Neuronal stem cell (in vitro differentiated cells): ENCODE data around the gene HOXD9.
A peak's percentile ranks its signal among the peaks of the same experiment; 100 is the strongest.

ENCODE experiments used
- DNase-seq: peaks from one replicate; pipeline ENCODE4 v3.0.0-alpha.2; 2013; ENCODE audit warnings: low spot score
- H2AFZ ChIP-seq: one replicate; pipeline ENCODE4 v1.6.1; 2013; ENCODE audit warnings: mild to moderate bottlenecking, low read length, inconsistent platforms
- H2AK5ac ChIP-seq: 2 replicates; pipeline ENCODE4 v1.6.1; 2013; ENCODE audit warnings: low read depth, mild to moderate bottlenecking, inconsistent platforms, low read length, moderate library complexity, mixed read lengths
- H2BK120ac ChIP-seq: 2 replicates; pipeline ENCODE4 v1.6.1; 2013; ENCODE audit warnings: low read depth, mild to moderate bottlenecking, inconsistent platforms, low read length, moderate library complexity, mixed read lengths
- H2BK12ac ChIP-seq: one replicate; pipeline ENCODE4 v1.6.1; 2013; ENCODE audit warnings: low read length, inconsistent platforms
- H2BK15ac ChIP-seq: 2 replicates; pipeline ENCODE4 v1.6.1; 2013; ENCODE audit warnings: mild to moderate bottlenecking, low read length, inconsistent platforms, mixed read lengths
- H2BK5ac ChIP-seq: one replicate; pipeline ENCODE4 v1.6.1; 2013; ENCODE audit warnings: inconsistent platforms, mild to moderate bottlenecking, low read length, moderate library complexity
- H3K14ac ChIP-seq: one replicate; pipeline ENCODE4 v1.6.1; 2013; ENCODE audit warnings: low read length, inconsistent platforms
- H3K18ac ChIP-seq: 2 replicates; pipeline ENCODE4 v1.6.1; 2013; ENCODE audit warnings: low read length, inconsistent platforms
- H3K23ac ChIP-seq: 2 replicates; pipeline ENCODE4 v1.6.1; 2013; ENCODE audit warnings: low read depth, mild to moderate bottlenecking, mixed read lengths, low read length, inconsistent platforms; ENCODE audit not compliant: poor library complexity
- H3K27ac ChIP-seq: replicated peaks from 3 replicates; pipeline ENCODE4 v1.5.1; 2013; ENCODE audit warnings: low read length, inconsistent platforms
- H3K27me3 ChIP-seq, 3 experiments: 2 replicates each; pipeline ENCODE4 v1.6.1; 2013; ENCODE audit warnings: low read length in 3 of 3, mild to moderate bottlenecking in 2 of 3, inconsistent platforms in 1 of 3, low read depth in 1 of 3, mixed read lengths in 1 of 3, moderate library complexity in 1 of 3; ENCODE audit not compliant: control insufficient read depth in 3 of 3, insufficient read depth in 3 of 3
- H3K36me3 ChIP-seq, 2 donors: replicated peaks in 1 of 2; 2 replicates each; pipeline ENCODE4 v1.6.1; 2013; ENCODE audit warnings: low read length in 2 of 2; ENCODE audit not compliant: control insufficient read depth in 2 of 2, insufficient read depth in 2 of 2
- H3K4ac ChIP-seq: 2 replicates; pipeline ENCODE4 v1.6.1; 2013; ENCODE audit warnings: inconsistent platforms, mild to moderate bottlenecking, low read length, moderate library complexity
- H3K4me1 ChIP-seq, 2 donors: 1 replicate in 1 of 2; 2 replicates in 1 of 2; pipeline ENCODE4 v1.6.1; 2013; ENCODE audit warnings: low read length in 2 of 2, low read depth in 1 of 2; ENCODE audit not compliant: control insufficient read depth in 2 of 2, insufficient read depth in 1 of 2
- H3K4me2 ChIP-seq: one replicate; pipeline ENCODE4 v1.6.1; 2013; ENCODE audit warnings: mild to moderate bottlenecking, low read length, inconsistent platforms; ENCODE audit not compliant: insufficient read depth, poor library complexity, severe bottlenecking
- H3K4me3 ChIP-seq, 2 donors: 2 replicates each; pipeline ENCODE4 v1.5.1; 2013; ENCODE audit warnings: low read length in 2 of 2, mild to moderate bottlenecking in 2 of 2, inconsistent platforms in 1 of 2, moderate library complexity in 1 of 2
- H3K79me1 ChIP-seq: one replicate; pipeline ENCODE4 v1.6.1; 2013; ENCODE audit warnings: low read depth, mild to moderate bottlenecking, inconsistent platforms, low read length, moderate library complexity
- H3K9ac ChIP-seq: one replicate; pipeline ENCODE4 v1.6.1; 2013; ENCODE audit warnings: mild to moderate bottlenecking, low read depth, low read length, inconsistent platforms; ENCODE audit not compliant: poor library complexity
- H3K9me3 ChIP-seq, 2 donors: replicated peaks in 1 of 2; 2 replicates each; pipeline versions ENCODE3 to v1.6.1; 2013; ENCODE audit warnings: low read length in 2 of 2, mild to moderate bottlenecking in 2 of 2, inconsistent platforms in 1 of 2, low read depth in 1 of 2, mixed read lengths in 1 of 2, moderate library complexity in 1 of 2; ENCODE audit not compliant: control insufficient read depth in 2 of 2, insufficient read depth in 1 of 2
- H4K8ac ChIP-seq: one replicate; pipeline ENCODE4 v1.6.1; 2013; ENCODE audit warnings: low read depth, mild to moderate bottlenecking, inconsistent platforms, low read length, moderate library complexity
- H4K91ac ChIP-seq: one replicate; pipeline ENCODE4 v1.6.1; 2013; ENCODE audit warnings: low read length, low read depth, mild to moderate bottlenecking, inconsistent platforms; ENCODE audit not compliant: poor library complexity
- WGBS, 2 donors: extraction: QIAGEN DNeasy Blood & Tissue Kit; methylation state at CpG; one replicate each; pipeline ENCODE4 v1.1.7; 2013; ENCODE audit warnings: missing lambda C conversion rate in 2 of 2, mixed read lengths in 1 of 2; ENCODE audit not compliant: insufficient read length in 2 of 2, insufficient replicate concordance in 1 of 2; ENCODE audit errors: extremely low coverage in 2 of 2; 5-methylcytosine and 5-hydroxymethylcytosine counted together

Gene HOXD9

DNA sequence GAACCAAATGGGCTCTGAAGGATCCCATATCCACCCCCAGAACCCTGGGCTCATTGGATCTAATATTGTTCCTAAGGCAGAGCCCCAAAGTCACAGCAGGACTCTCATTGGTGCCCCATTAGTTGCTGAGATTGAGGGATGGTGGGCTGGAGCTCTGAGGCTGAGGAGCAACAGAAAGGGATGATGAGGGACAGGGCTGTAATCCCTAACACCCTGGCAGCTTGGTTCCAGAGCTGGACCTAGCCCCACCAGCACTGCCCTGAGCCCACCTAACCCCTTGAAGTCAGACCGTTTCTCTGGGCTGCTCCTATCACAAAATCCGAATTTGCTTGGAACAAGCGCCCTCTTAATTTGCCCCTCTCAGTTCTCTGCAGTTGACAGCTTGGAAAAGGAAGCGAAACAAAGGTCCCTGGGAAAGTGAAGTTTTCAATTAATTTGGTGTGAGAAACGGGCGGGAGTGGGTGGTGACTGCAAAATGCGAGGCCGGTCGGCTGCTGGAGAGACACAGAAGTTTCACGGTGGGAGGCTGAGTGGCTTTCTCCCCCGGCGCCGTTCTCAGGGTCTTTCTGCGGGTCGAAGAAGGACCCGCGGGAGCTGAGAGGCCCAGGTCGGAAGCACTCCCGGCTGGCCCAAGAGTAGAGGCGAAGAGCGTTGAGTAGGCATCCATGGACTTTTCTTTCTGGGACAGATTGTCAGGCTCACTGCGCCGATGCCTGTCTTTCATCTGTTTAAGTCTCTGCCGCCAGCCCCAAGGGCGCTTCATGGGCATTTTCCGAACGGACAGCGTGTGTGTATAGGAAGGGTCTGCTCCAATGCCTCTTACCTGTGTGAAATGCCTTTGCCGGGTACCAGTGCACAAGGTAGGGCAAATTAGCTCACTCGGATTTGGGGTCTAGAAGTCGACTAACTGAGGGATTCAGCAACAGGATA is 30.9 kb upstream of the HOXD9 start:
- H3K27me3 ChIP-seq: peaks cover 48 to 97% (median 91%) of the 10 kb centered on the region in 3 experiments
- H3K4ac ChIP-seq: no peak overlapping the region
- no peak overlapping the region for H2BK120ac ChIP-seq
- peaks cover 0 to 4% of the 10 kb centered on the region in 2 donors for H3K9me3 ChIP-seq
- no peak overlapping the region for H3K27ac ChIP-seq
- no peak overlapping the region for H3K4me3 ChIP-seq
- no peak overlapping the region for H3K4me2 ChIP-seq
- no peak for DNase-seq
- H3K79me1 ChIP-seq: no peaks in the 10 kb centered on the region
- no peak overlapping the region for H2BK15ac ChIP-seq
- no peak overlapping the region for H2BK12ac ChIP-seq
- H3K18ac ChIP-seq: no peak overlapping the region
- peaks cover 2 to 5% of the 10 kb centered on the region in 2 donors for H3K4me1 ChIP-seq
- no peak overlapping the region for H3K9ac ChIP-seq
- no peak overlapping the region for H2AK5ac ChIP-seq
- H3K23ac ChIP-seq: peak overlapping the region; percentile 4
- no peaks in the 10 kb centered on the region for H3K36me3 ChIP-seq
- H3K14ac ChIP-seq: no peak overlapping the region
- no peak overlapping the region for H4K91ac ChIP-seq
- H2BK5ac ChIP-seq: no peak overlapping the region
- peak overlapping the region; percentile 13 for H2AFZ ChIP-seq
- WGBS, 2 donors: no CpG with 5 or more reads among the region's 31 CpGs
- H4K8ac ChIP-seq: no peak overlapping the region

DNA sequence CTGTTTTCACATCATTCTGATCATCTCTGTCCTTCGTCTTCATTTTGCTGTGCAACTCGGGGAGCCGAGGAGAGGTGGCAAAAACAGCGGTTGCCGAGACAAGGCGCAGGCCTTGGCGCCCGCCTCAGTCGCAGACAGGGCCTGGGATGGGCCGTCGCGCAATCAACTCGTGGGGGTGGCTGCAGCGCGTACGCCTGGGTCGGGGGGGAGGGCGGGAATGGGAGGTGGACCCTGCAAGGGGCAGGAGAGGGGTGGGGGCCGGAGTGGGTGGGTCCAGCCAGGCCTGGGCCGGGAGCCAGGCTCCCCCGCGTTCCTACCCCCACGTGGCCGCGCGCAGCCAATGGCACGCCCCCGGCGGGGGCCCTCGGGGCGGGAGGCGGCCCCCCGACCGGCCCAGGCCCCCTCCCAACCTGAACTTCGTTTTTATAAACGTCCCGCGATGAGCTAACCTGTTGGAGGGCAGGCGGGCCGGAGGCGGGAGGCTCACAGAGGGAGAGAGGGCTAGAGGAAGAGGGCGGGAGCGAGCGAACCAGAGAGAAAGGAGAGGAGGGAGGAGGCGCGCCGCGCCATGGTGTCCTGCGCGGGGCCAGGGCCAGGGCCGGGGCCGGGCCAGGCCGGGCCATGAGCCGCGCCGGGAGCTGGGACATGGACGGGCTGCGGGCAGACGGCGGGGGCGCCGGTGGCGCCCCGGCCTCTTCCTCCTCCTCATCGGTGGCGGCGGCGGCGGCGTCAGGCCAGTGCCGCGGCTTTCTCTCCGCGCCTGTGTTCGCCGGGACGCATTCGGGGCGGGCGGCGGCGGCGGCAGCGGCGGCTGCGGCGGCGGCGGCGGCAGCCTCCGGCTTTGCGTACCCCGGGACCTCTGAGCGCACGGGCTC is 30.0 kb upstream of the HOXD9 start, which contains the start of gene HOXD13:
Gene HOXD13, plus strand, starts transcription at position 452 of the 875 bp plus-strand sequence. Its CDS starts 170 bp downstream, at position 622.
- Histone ChIP-seq H3K27me3 (peaks cover 54 to 97% (median 91%) of the 10 kb centered on the region in 3 experiments), H3K9me3 (peaks cover 0 to 4% of the 10 kb centered on the region in 2 donors), H3K14ac (no peak within 1 kb of the TSS), H3K4me3 (peak within 1 kb of the TSS; percentile 17 to 34), H3K4ac (no peak within 1 kb of the TSS), H3K9ac (peak within 1 kb of the TSS; percentile 45), H2BK120ac (no peak within 1 kb of the TSS), H4K91ac (no peak within 1 kb of the TSS), H3K36me3 (no peaks in the 10 kb centered on the region), H2AK5ac (no peak within 1 kb of the TSS), H3K27ac (no peak within 1 kb of the TSS), H2BK12ac (no peak within 1 kb of the TSS), H3K4me2 (peak within 1 kb of the TSS; percentile 72), H2AFZ (peak within 1 kb of the TSS; percentile 95), H3K4me1 (peaks cover 2 to 5% of the 10 kb centered on the region in 2 donors), H3K18ac (peak within 1 kb of the TSS; percentile 67), H2BK5ac (no peak within 1 kb of the TSS), H3K79me1 (no peaks in the 10 kb centered on the region), H3K23ac (peak within 1 kb of the TSS; percentile 68), H4K8ac (no peak within 1 kb of the TSS), H2BK15ac (no peak within 1 kb of the TSS)
- no peak for DNase-seq
- no CpG with 5 or more reads among the region's 95 CpGs for WGBS, 2 donors

DNA sequence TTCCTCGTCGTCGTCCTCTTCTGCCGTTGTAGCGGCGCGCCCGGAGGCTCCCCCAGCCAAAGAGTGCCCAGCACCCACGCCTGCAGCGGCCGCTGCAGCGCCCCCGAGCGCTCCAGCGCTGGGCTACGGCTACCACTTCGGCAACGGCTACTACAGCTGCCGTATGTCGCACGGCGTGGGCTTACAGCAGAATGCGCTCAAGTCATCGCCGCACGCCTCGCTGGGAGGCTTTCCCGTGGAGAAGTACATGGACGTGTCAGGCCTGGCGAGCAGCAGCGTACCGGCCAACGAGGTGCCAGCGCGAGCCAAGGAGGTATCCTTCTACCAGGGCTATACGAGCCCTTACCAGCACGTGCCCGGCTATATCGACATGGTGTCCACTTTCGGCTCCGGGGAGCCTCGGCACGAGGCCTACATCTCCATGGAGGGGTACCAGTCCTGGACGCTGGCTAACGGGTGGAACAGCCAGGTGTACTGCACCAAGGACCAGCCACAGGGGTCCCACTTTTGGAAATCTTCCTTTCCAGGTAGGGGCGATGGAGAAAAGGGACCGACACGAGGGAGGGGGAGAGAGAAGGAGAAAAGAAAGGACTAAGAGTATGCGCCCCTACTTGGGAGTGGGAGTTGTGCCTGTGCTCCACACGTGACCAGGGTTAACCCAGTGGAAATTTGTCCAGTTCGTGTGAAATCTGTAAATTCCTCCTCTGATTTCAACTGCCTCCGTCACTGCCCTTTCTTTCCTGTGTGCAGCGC is 29.2 kb upstream of the HOXD9 start:
- peak overlapping the region; percentile 17 to 34 for H3K4me3 ChIP-seq
- H3K14ac ChIP-seq: no peak overlapping the region
- no peak overlapping the region for H2BK15ac ChIP-seq
- H4K91ac ChIP-seq: no peak overlapping the region
- H3K27ac ChIP-seq: no peak overlapping the region
- H2AFZ ChIP-seq: peak overlapping the region; percentile 95
- H2BK120ac ChIP-seq: no peak overlapping the region
- H3K9me3 ChIP-seq: peaks cover 0 to 4% of the 10 kb centered on the region in 2 donors
- no peaks in the 10 kb centered on the region for H3K36me3 ChIP-seq
- H2BK5ac ChIP-seq: no peak overlapping the region
- peak overlapping the region; percentile 67 for H3K18ac ChIP-seq
- H3K4me2 ChIP-seq: peak overlapping the region; percentile 72
- H3K27me3 ChIP-seq: peaks cover 56 to 97% (median 91%) of the 10 kb centered on the region in 3 experiments
- no CpG with 5 or more reads among the region's 53 CpGs for WGBS, 2 donors
- H2AK5ac ChIP-seq: no peak overlapping the region
- H3K9ac ChIP-seq: peak overlapping the region; percentile 45
- no peak overlapping the region for H3K4ac ChIP-seq
- H3K4me1 ChIP-seq: peaks cover 2 to 3% of the 10 kb centered on the region in 2 donors
- no peak overlapping the region for H4K8ac ChIP-seq
- no peak overlapping the region for H2BK12ac ChIP-seq
- no peak for DNase-seq
- no peaks in the 10 kb centered on the region for H3K79me1 ChIP-seq
- peak overlapping the region; percentile 68 for H3K23ac ChIP-seq
